ENCODE measurements around the gene PEX12. TPM values are rescaled to one million over a fixed set of nuclear protein-coding genes. Genes with fewer than 3 reads are reported as not detected.

The PEX12 gene
- total and polyA plus RNA-seq, 5 donors from 2014 or later, result 1.1 to 3.4 (median 1.8) TPM

Other genes with a start within 250 kb of the PEX12 start
- 61.9 TPM for gene SLFN11, start 204.9 kb downstream of the PEX12 start, total RNA-seq
- gene SLFN11, start 204.9 kb downstream of the PEX12 start, polyA plus RNA-seq, result 10 to 100 TPM; 10.1 to 18.0 (median 11.2) TPM
- 7.0 TPM for gene SLFN12, start 146.1 kb downstream of the PEX12 start, total RNA-seq
- 1 to 10 TPM; 2.6 to 3.6 (median 2.9) TPM for gene SLFN12, start 146.1 kb downstream of the PEX12 start, polyA plus RNA-seq
- 25.5 TPM for gene SLFN13, start 129.8 kb downstream of the PEX12 start, total RNA-seq
- gene SLFN13, start 129.8 kb downstream of the PEX12 start, polyA plus RNA-seq, result 1 to 10 TPM; 4.9 to 6.2 (median 5.1) TPM
- 105 TPM for gene SLFN12L, start 40.9 kb downstream of the PEX12 start, total RNA-seq
- 10 to 100 TPM; 12.7 to 14.6 (median 13.4) TPM for gene SLFN12L, start 40.9 kb downstream of the PEX12 start, polyA plus RNA-seq
- 0.57 TPM for gene SLFN14, start 17.8 kb downstream of the PEX12 start, total RNA-seq
- under 1 TPM in 1 of 4 donors, not detected in 3; 0.17 TPM for gene SLFN14, start 17.8 kb downstream of the PEX12 start, polyA plus RNA-seq
- 133 TPM for gene AP2B1, start 8.8 kb upstream of the PEX12 start, total RNA-seq
- gene AP2B1, start 8.8 kb upstream of the PEX12 start, polyA plus RNA-seq, result 10 to 100 TPM; 59.8 to 89.2 (median 74.4) TPM
- not detected for gene RASL10B, start 153.1 kb upstream of the PEX12 start, total RNA-seq
- under 1 TPM in 1 of 4 donors, not detected in 3; 0.14 TPM for gene RASL10B, start 153.1 kb upstream of the PEX12 start, polyA plus RNA-seq
- gene GAS2L2, start 174.7 kb upstream of the PEX12 start, total RNA-seq, result not detected
- gene GAS2L2, start 174.7 kb upstream of the PEX12 start, polyA plus RNA-seq, result not detected
- gene C17orf50, start 182.3 kb upstream of the PEX12 start, total RNA-seq, result not detected
- not detected for gene C17orf50, start 182.3 kb upstream of the PEX12 start, polyA plus RNA-seq
- not detected for gene MMP28, start 217.1 kb upstream of the PEX12 start, total RNA-seq
- 1 to 10 TPM in 2 of 4 donors, under 1 TPM in 1, not detected in 1; 0.80 to 4.3 (median 2.7) TPM for gene MMP28, start 217.1 kb upstream of the PEX12 start, polyA plus RNA-seq
- gene TAF15, start 230.9 kb upstream of the PEX12 start, total RNA-seq, result 186 TPM
- gene TAF15, start 230.9 kb upstream of the PEX12 start, polyA plus RNA-seq, result 10 to 100 TPM in 3 of 4 donors, 1 to 10 TPM in 1; 8.8 to 19.8 (median 15.0) TPM